ENCODE results near the gene NTRK1.

NTRK1 gene

DNA sequence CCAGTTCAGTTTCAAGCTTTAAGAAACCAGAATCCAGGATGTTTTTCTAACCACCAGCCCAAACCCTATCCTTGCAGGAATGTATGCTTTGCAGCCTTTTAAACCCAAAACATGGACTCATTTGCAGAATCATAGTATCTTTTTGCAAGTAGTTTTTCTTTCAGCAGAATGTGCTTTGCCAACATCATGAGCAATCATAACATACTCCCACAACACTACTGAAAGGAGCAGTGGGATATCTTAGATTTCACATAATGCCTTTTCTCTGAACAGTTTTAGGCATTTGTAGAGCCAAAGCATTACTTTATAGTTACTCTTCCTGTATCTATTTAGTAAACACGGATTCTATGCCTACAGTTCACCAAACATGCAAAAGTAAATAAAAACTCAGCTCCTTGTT, 34.0 kb upstream of the NTRK1 start:
- DNase-seq (ENCODE audit: low read depth) = no peak
- H3K4me3 ChIP-seq (ENCODE audit: low read depth, low read length) = no peak overlapping the region
- TF ChIP-seq, protein P1, sequence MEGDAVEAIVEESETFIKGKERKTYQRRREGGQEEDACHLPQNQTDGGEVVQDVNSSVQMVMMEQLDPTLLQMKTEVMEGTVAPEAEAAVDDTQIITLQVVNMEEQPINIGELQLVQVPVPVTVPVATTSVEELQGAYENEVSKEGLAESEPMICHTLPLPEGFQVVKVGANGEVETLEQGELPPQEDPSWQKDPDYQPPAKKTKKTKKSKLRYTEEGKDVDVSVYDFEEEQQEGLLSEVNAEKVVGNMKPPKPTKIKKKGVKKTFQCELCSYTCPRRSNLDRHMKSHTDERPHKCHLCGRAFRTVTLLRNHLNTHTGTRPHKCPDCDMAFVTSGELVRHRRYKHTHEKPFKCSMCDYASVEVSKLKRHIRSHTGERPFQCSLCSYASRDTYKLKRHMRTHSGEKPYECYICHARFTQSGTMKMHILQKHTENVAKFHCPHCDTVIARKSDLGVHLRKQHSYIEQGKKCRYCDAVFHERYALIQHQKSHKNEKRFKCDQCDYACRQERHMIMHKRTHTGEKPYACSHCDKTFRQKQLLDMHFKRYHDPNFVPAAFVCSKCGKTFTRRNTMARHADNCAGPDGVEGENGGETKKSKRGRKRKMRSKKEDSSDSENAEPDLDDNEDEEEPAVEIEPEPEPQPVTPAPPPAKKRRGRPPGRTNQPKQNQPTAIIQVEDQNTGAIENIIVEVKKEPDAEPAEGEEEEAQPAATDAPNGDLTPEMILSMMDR (IDR thresholded peaks at IDR 0.05; ENCODE audit: low read depth, low read length, missing control alignments) = no peak

DNA sequence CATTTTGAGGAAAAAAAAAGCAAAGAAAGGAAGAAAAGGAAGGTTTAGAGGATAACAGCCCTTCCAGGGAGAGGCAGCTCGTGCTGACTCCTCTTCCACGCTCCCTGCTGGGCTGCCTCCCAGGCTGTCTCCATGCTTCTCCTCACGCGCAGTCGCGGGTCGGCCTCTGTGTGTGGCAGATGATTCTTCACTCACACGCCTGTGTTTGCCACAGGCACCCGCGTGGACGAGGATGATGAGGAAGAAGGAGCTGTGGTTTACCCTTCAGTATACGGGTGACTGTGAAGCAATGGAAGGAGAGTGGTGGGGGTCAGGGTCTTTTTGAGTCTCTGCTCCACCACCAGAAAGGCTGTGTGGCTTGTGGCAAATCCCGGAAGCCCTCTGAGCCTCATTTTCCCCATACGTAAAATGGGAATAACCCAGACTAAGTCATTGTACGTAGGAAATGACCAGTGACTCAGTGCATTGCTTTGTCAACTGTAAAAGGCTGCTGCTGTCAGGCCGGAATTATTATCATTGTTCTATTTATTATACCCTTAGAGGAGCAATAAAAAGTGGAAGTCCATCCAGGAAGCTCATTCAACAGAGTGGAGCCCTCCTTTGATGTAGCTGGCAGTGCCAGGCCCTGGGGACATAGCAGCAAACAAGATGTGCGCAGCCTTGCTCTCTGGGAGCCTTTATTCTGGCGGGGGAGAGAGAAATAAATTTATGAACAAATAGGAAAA, 32.1 kb upstream of the NTRK1 start:
- DNase-seq (ENCODE audit: low read depth) = no peak
- TF ChIP-seq, protein P1 (IDR thresholded peaks at IDR 0.05; ENCODE audit: low read depth, low read length, missing control alignments) = no peak
- H3K4me3 ChIP-seq (ENCODE audit: low read depth, low read length) = no peak overlapping the region

DNA sequence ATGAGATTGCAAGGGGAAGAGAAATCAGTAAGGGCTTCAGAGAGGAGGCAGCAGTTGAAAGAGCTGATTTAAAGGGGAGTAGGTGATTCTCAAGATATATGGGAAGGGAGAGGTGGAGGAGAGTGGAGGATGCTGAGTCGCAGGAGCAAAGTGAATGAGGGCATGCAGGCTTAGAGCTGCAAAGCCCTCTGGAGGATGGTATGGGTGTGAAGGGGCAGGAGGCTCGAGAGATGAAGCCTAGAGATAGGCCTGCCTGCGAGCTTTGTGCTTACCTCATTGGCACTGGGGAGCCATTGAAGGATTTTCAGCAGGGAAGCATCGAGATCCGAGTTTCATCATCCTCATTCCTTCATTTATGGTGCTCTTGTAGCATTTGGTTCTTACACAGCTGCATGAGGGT, 28.2 kb upstream of the NTRK1 start:
- H3K4me3 ChIP-seq (ENCODE audit: low read depth, low read length) = no peak overlapping the region
- TF ChIP-seq, protein P1 (IDR thresholded peaks at IDR 0.05; ENCODE audit: low read depth, low read length, missing control alignments) = no peak
- DNase-seq (ENCODE audit: low read depth) = no peak

DNA sequence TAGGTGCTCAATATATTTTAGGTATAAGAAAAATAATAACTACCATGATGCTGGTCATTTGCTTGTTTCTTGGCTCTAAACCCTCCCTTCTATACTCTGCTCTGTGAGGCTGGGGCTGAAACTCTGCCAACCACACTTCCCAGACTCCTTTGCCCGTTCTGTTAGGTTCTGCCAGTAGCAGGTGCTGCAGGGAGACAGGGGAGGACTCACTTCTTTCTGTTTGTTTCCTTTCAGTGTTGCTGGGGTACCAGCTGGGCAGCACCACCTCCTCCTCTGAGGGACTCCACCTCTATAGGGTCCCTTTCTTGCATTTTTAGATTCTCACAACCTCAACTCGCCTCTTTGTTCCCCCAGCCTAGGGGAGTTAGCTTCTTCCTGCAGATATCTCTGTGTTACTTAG, 27.1 kb upstream of the NTRK1 start:
- H3K4me3 ChIP-seq (ENCODE audit: low read depth, low read length) = no peak overlapping the region
- no peak for DNase-seq (ENCODE audit: low read depth)
- TF ChIP-seq, protein P1 (IDR thresholded peaks at IDR 0.05; ENCODE audit: low read depth, low read length, missing control alignments) = no peak

DNA sequence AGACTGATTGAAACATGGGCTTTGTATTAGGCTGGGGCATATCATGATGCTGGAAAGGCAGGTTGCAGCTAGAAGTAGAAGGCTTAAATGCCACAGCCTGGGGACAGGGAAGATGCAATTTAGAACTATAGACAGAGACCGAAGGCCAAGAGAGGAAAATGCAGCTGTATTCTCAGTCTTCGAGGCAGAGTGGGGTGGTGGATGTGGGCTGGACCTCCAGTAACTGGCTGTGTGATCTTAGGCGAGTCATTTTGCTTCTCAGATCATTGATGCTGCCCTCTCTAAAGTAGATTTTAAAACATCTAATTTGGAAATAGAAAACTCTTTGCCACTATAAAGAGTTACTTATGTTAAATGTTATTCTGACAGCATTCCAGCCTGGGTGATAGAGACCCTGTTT, 26.3 kb upstream of the NTRK1 start:
- H3K4me3 ChIP-seq (ENCODE audit: low read depth, low read length) = no peak overlapping the region
- DNase-seq (ENCODE audit: low read depth) = no peak
- TF ChIP-seq, protein P1 (IDR thresholded peaks at IDR 0.05; ENCODE audit: low read depth, low read length, missing control alignments) = no peak

DNA sequence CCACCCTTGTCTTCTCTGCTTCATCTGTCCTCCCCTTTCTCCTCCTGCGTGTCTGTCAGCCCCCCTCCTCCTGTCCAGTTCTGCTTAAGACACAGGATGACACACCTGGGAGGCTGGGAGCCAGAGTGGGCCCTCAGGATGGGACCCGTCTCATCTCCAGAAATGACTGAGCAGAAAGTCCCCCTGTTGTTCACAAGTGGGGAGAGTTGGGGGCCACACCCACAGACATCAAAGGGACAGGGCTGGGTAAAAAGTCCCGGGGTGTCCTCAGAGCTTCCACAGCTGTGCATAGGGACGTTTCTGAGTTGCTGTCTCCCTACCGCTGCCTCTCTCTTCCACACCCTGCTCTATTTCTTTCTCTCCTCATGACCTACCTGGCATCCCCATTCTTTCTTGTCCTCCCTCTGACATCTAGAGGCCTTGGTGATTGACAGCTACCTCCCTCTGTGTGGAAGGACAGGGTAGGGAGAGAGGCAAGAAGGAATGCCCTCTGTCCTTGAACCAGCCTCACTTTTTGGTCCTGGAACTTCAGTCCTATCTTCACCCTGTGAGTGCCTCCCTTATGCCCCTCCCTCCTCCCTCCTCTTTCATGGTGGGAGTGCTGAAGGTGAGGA, 24.5 kb upstream of the NTRK1 start:
- DNase-seq (ENCODE audit: low read depth) = peak; percentile 33
- TF ChIP-seq, protein P1 (IDR thresholded peaks at IDR 0.05; ENCODE audit: low read depth, low read length, missing control alignments) = no peak
- H3K4me3 ChIP-seq (ENCODE audit: low read depth, low read length) = no peak overlapping the region

DNA sequence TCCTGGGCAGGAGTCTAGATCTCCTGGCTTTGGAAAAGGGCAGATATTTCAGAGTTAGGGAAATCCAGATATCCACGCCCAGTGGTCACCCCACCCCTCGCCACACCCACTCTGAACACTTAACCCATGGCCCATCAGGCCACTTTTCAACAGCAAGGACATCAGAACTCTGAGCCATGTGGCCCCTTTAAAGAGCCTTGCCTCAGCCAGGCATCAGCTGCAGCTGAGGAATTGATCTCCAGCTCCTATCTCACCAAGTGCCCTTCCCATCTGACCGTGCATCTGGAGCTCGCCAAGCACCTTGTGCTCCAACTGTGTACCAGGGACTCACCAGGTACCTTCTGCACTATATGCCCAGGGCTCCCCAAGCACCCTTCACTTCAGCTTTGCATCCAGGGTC, 23.8 kb upstream of the NTRK1 start:
- no peak for DNase-seq (ENCODE audit: low read depth)
- TF ChIP-seq, protein P1 (IDR thresholded peaks at IDR 0.05; ENCODE audit: low read depth, low read length, missing control alignments) = no peak
- H3K4me3 ChIP-seq (ENCODE audit: low read depth, low read length) = no peak overlapping the region

All from GM12864 (cell line).